ENCODE data around the gene NUP133.

The NUP133 gene

GRCh38 chr1:229448845-229449244 is 59.3 kb downstream of the NUP133 start:
- H3K4me3 ChIP-seq (ENCODE audit: low read depth, low read length) = no peak overlapping the region
- no peak overlapping the region for H3K9ac ChIP-seq (ENCODE audit: low read depth, low read length)
- H3K27ac ChIP-seq (ENCODE audit: low read depth, low read length) = no peak overlapping the region
- H3K27me3 ChIP-seq (ENCODE audit: control insufficient read depth, insufficient read depth, low read length) = no peaks in the 10 kb centered on the region
- H3K4me1 ChIP-seq (ENCODE audit: control insufficient read depth, insufficient read depth, low read length) = no peaks in the 10 kb centered on the region
- no peaks in the 10 kb centered on the region for H3K9me3 ChIP-seq (ENCODE audit: control insufficient read depth, insufficient read depth, low read length)
- H3K36me3 ChIP-seq (ENCODE audit: control insufficient read depth, insufficient read depth, low read length) = peaks cover 76% of the 10 kb centered on the region

- H3K27ac ChIP-seq (ENCODE audit: low read depth, low read length) = no peak overlapping the region
- peaks cover 73% of the 10 kb centered on the region for H3K36me3 ChIP-seq (ENCODE audit: control insufficient read depth, insufficient read depth, low read length)
- no peak overlapping the region for H3K9ac ChIP-seq (ENCODE audit: low read depth, low read length)
Observed at GRCh38 chr1:229448354-229448753, 59.8 kb downstream of the NUP133 start.

GRCh38 chr1:229447809-229448252 is 60.3 kb downstream of the NUP133 start:
- Histone ChIP-seq H3K9me3 (ENCODE audit: control insufficient read depth, insufficient read depth, low read length) (no peaks in the 10 kb centered on the region), H3K4me1 (ENCODE audit: control insufficient read depth, insufficient read depth, low read length) (no peaks in the 10 kb centered on the region), H3K36me3 (ENCODE audit: control insufficient read depth, insufficient read depth, low read length) (peaks cover 76% of the 10 kb centered on the region), H3K9ac (ENCODE audit: low read depth, low read length) (no peak overlapping the region), H3K4me3 (ENCODE audit: low read depth, low read length) (no peak overlapping the region), H3K27ac (ENCODE audit: low read depth, low read length) (no peak overlapping the region), H3K27me3 (ENCODE audit: control insufficient read depth, insufficient read depth, low read length) (no peaks in the 10 kb centered on the region)

More at GRCh38 chr1:229448354-229448753, 59.8 kb downstream of the NUP133 start:
- Histone ChIP-seq H3K4me3 (ENCODE audit: low read depth, low read length) (no peak overlapping the region), H3K9me3 (ENCODE audit: control insufficient read depth, insufficient read depth, low read length) (no peaks in the 10 kb centered on the region), H3K27me3 (ENCODE audit: control insufficient read depth, insufficient read depth, low read length) (no peaks in the 10 kb centered on the region), H3K4me1 (ENCODE audit: control insufficient read depth, insufficient read depth, low read length) (no peaks in the 10 kb centered on the region)

- H3K4me1 ChIP-seq (ENCODE audit: control insufficient read depth, insufficient read depth, low read length) = no peaks in the 10 kb centered on the region
Observed at GRCh38 chr1:229445828-229446227, 62.3 kb downstream of the NUP133 start.

GRCh38 chr1:229440851-229441537 is 67.1 kb downstream of the NUP133 start:
- H3K27ac ChIP-seq (ENCODE audit: low read depth, low read length) = no peak overlapping the region
- no peak overlapping the region for H3K9ac ChIP-seq (ENCODE audit: low read depth, low read length)
- H3K36me3 ChIP-seq (ENCODE audit: control insufficient read depth, insufficient read depth, low read length) = peaks cover 52% of the 10 kb centered on the region

More at GRCh38 chr1:229445828-229446227, 62.3 kb downstream of the NUP133 start:
- Histone ChIP-seq H3K9ac (ENCODE audit: low read depth, low read length) (no peak overlapping the region), H3K36me3 (ENCODE audit: control insufficient read depth, insufficient read depth, low read length) (peaks cover 72% of the 10 kb centered on the region), H3K27ac (ENCODE audit: low read depth, low read length) (no peak overlapping the region), H3K9me3 (ENCODE audit: control insufficient read depth, insufficient read depth, low read length) (no peaks in the 10 kb centered on the region), H3K4me3 (ENCODE audit: low read depth, low read length) (no peak overlapping the region), H3K27me3 (ENCODE audit: control insufficient read depth, insufficient read depth, low read length) (no peaks in the 10 kb centered on the region)

GRCh38 chr1:229438021-229438420 is 70.1 kb downstream of the NUP133 start:
- Histone ChIP-seq H3K9me3 (ENCODE audit: control insufficient read depth, insufficient read depth, low read length) (no peaks in the 10 kb centered on the region), H3K4me1 (ENCODE audit: control insufficient read depth, insufficient read depth, low read length) (peaks cover 8% of the 10 kb centered on the region), H3K36me3 (ENCODE audit: control insufficient read depth, insufficient read depth, low read length) (peaks cover 31% of the 10 kb centered on the region), H3K9ac (ENCODE audit: low read depth, low read length) (no peak overlapping the region), H3K4me3 (ENCODE audit: low read depth, low read length) (no peak overlapping the region), H3K27me3 (ENCODE audit: control insufficient read depth, insufficient read depth, low read length) (peaks cover 33% of the 10 kb centered on the region), H3K27ac (ENCODE audit: low read depth, low read length) (no peak overlapping the region)

More at GRCh38 chr1:229440851-229441537, 67.1 kb downstream of the NUP133 start:
- peaks cover 3% of the 10 kb centered on the region for H3K27me3 ChIP-seq (ENCODE audit: control insufficient read depth, insufficient read depth, low read length)
- H3K4me3 ChIP-seq (ENCODE audit: low read depth, low read length) = no peak overlapping the region
- H3K9me3 ChIP-seq (ENCODE audit: control insufficient read depth, insufficient read depth, low read length) = no peaks in the 10 kb centered on the region
- no peaks in the 10 kb centered on the region for H3K4me1 ChIP-seq (ENCODE audit: control insufficient read depth, insufficient read depth, low read length)

- H3K9ac ChIP-seq (ENCODE audit: low read depth, low read length) = no peak overlapping the region
- H3K36me3 ChIP-seq (ENCODE audit: control insufficient read depth, insufficient read depth, low read length) = peaks cover 28% of the 10 kb centered on the region
- peaks cover 8% of the 10 kb centered on the region for H3K4me1 ChIP-seq (ENCODE audit: control insufficient read depth, insufficient read depth, low read length)
- H3K27ac ChIP-seq (ENCODE audit: low read depth, low read length) = no peak overlapping the region
- no peak overlapping the region for H3K4me3 ChIP-seq (ENCODE audit: low read depth, low read length)
- H3K9me3 ChIP-seq (ENCODE audit: control insufficient read depth, insufficient read depth, low read length) = no peaks in the 10 kb centered on the region
- H3K27me3 ChIP-seq (ENCODE audit: control insufficient read depth, insufficient read depth, low read length) = peaks cover 39% of the 10 kb centered on the region
Observed at GRCh38 chr1:229437443-229437842, 70.7 kb downstream of the NUP133 start.

GRCh38 chr1:229436201-229436600 is 71.9 kb downstream of the NUP133 start:
- peaks cover 11% of the 10 kb centered on the region for H3K4me1 ChIP-seq (ENCODE audit: control insufficient read depth, insufficient read depth, low read length)
- no peak overlapping the region for H3K9ac ChIP-seq (ENCODE audit: low read depth, low read length)
- no peak overlapping the region for H3K27ac ChIP-seq (ENCODE audit: low read depth, low read length)
- peaks cover 16% of the 10 kb centered on the region for H3K36me3 ChIP-seq (ENCODE audit: control insufficient read depth, insufficient read depth, low read length)
- peaks cover 50% of the 10 kb centered on the region for H3K27me3 ChIP-seq (ENCODE audit: control insufficient read depth, insufficient read depth, low read length)
- H3K4me3 ChIP-seq (ENCODE audit: low read depth, low read length) = no peak overlapping the region
- H3K9me3 ChIP-seq (ENCODE audit: control insufficient read depth, insufficient read depth, low read length) = no peaks in the 10 kb centered on the region

GRCh38 chr1:229434641-229435051 is 73.5 kb downstream of the NUP133 start:
- Histone ChIP-seq H3K27ac (ENCODE audit: low read depth, low read length) (no peak overlapping the region), H3K4me3 (ENCODE audit: low read depth, low read length) (peak overlapping the region; percentile 77), H3K4me1 (ENCODE audit: control insufficient read depth, insufficient read depth, low read length) (peaks cover 15% of the 10 kb centered on the region), H3K9me3 (ENCODE audit: control insufficient read depth, insufficient read depth, low read length) (no peaks in the 10 kb centered on the region), H3K9ac (ENCODE audit: low read depth, low read length) (peak overlapping the region; percentile 72), H3K36me3 (ENCODE audit: control insufficient read depth, insufficient read depth, low read length) (0 out of 2 replicates have a peak, but pooled peaks cover 1% of the 10 kb centered on the region), H3K27me3 (ENCODE audit: control insufficient read depth, insufficient read depth, low read length) (peaks cover 62% of the 10 kb centered on the region)

- Histone ChIP-seq H3K27ac (ENCODE audit: low read depth, low read length) (no peak within 1 kb of the TSS), H3K27me3 (ENCODE audit: control insufficient read depth, insufficient read depth, low read length) (peaks cover 62% of the 10 kb centered on the region), H3K4me3 (ENCODE audit: low read depth, low read length) (peak within 1 kb of the TSS; percentile 77), H3K36me3 (ENCODE audit: control insufficient read depth, insufficient read depth, low read length) (no peaks in the 10 kb centered on the region), H3K9ac (ENCODE audit: low read depth, low read length) (peak within 1 kb of the TSS; percentile 72), H3K4me1 (ENCODE audit: control insufficient read depth, insufficient read depth, low read length) (peaks cover 15% of the 10 kb centered on the region), H3K9me3 (ENCODE audit: control insufficient read depth, insufficient read depth, low read length) (no peaks in the 10 kb centered on the region)
Observed at GRCh38 chr1:229434005-229434640, 74.0 kb downstream of the NUP133 start, which contains the start of gene ACTA1. Gene ACTA1 (minus strand): TSS chr1:229434094. CDS start chr1:229433115, 979 bp downstream.

Measured in HUES48 (cell line).